ENCODE measurements around the gene OR52J3.
"Not testable (repeated sequence)": the region's sequence is repeated elsewhere in the genome, so short reads cannot be mapped to it uniquely, and the experiment has no call there.

Gene OR52J3

GRCh38 chr11:5046226-5046625 lies at the start of gene OR52J3:
Gene OR52J3 (plus strand): TSS chr11:5046526. CDS start chr11:5046526, 0 bp downstream.
- no peak for DNase-seq (ENCODE audit: low read depth in 4 of 4, low spot score in 1 of 4)

DNA sequence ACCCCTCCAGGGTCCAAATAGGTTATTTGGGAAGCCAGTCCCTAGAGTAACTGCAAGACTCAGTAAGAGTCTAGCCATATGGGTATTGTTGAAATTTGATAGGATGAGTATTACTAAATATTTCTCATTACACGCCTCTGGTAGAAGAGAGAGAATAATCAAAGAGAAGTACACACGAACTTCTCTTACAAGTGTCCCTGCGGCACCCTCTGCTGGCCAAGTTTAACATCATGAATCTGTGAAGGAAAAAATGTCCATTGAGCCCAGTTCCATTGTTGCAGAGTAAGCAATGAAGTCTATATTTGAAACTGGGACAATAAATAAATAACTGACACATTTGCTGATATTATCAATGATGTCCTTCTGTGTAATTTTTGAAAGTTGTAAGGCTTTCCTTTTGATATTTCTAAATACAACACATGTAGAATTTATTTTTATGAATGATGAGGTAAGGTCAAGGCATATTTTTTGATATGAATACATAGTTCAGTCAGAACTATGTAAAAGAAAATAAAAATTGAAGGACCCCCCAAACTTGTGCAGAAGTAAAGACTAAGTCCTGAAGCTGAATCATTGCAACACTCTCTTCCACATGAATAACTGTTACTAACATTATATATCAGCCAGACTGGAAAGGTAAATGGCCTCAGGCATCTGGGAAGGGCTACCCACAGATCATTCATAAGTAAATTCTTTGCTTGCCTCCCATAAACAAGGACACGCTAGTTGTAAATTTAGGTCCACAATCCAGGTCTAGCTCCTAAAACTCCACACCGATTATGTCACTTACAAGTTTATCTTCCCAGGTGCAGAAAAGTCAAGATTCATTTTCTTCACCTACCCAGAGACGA lies 41.7 kb upstream of the OR52J3 start:
- peak in 1 of 4 experiments; percentile 5 for DNase-seq (ENCODE audit: low read depth in 4 of 4, low spot score in 1 of 4)

- DNase-seq (ENCODE audit: low read depth in 4 of 4, low spot score in 1 of 4) = no peak
Measured at GRCh38 chr11:5007561-5007960, 38.8 kb upstream of the OR52J3 start.

GRCh38 chr11:5011254-5011653 lies 35.1 kb upstream of the OR52J3 start:
- DNase-seq (ENCODE audit: low read depth in 4 of 4, low spot score in 1 of 4) = no peak

GRCh38 chr11:5013012-5013411 lies 33.3 kb upstream of the OR52J3 start:
- DNase-seq (ENCODE audit: low read depth in 4 of 4, low spot score in 1 of 4) = no peak

- no peak for DNase-seq (ENCODE audit: low read depth in 4 of 4, low spot score in 1 of 4)
Measured at GRCh38 chr11:5021996-5022395, 24.3 kb upstream of the OR52J3 start.

- no peak for DNase-seq (ENCODE audit: low read depth in 4 of 4, low spot score in 1 of 4)
Measured at GRCh38 chr11:5036669-5037068, 9.7 kb upstream of the OR52J3 start.

DNA sequence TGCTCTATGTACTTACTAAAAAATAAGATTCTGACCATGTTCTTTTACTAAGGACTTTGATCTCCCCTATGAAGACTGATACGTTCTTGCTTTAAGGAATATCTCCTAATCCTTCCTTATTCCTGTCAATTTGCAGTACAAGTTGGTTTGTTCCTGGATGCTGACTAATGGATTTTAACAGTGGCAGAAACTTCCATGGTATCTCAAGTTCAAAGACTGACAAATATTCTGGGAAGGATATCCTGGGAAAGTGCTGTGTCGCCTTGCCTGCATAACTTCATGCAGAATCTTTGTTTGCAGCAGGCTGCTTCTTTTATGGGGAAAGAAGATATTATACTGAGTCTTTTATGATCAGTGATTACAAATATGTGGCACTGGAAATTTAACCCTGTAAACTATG lies 8.4 kb upstream of the OR52J3 start:
- no peak for DNase-seq (ENCODE audit: low read depth in 4 of 4, low spot score in 1 of 4)

DNA sequence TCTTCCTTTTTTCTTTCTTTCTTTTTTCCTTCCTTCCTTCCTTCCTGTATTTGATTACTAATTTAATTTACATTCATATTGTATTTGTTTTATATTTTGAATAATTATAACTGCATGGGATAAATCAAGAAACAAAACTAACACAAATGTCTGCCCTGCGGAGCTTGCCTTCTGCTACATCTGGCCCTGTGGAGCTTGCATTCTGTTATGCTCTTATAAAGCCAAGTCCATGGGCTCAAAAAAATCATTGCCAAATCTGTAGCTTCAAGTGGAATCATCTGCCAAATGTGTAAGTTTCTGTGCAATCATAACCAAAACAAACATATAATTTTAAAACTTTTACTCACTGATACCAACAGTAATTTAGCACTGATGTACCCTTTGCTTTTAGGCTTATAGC lies 8.0 kb upstream of the OR52J3 start:
- DNase-seq (ENCODE audit: low read depth in 4 of 4, low spot score in 1 of 4) = no peak

DNA sequence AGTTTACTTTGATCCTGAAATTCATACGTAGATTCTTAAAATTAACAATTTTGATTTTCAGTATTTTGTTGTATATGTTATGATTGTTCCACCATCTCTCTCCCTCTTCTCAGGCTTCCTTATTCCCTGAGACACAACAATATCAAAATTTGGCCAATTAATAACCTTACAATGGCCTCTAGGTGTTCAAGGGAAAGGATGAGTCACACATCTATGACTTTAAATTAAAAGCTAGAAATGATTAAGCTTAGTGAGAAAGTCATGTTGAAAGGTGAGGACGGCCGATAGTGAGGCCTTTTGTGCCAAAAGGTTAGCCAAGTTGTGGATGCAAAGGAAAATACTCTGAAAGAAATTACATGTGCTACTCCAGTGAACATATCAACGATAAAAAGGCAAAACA lies 5.5 kb upstream of the OR52J3 start:
- no peak for DNase-seq (ENCODE audit: low read depth in 4 of 4, low spot score in 1 of 4)

- no peak for DNase-seq (ENCODE audit: low read depth in 4 of 4, low spot score in 1 of 4)
Measured at GRCh38 chr11:5042091-5042490, 4.2 kb upstream of the OR52J3 start.

- DNase-seq (ENCODE audit: low read depth in 4 of 4, low spot score in 1 of 4) = no peak
Measured at GRCh38 chr11:5043380-5043779, 2.9 kb upstream of the OR52J3 start.

GRCh38 chr11:5046754-5047330 lies 516 bp downstream of the OR52J3 start:
- no peak for DNase-seq (ENCODE audit: low read depth in 4 of 4, low spot score in 1 of 4)

DNA sequence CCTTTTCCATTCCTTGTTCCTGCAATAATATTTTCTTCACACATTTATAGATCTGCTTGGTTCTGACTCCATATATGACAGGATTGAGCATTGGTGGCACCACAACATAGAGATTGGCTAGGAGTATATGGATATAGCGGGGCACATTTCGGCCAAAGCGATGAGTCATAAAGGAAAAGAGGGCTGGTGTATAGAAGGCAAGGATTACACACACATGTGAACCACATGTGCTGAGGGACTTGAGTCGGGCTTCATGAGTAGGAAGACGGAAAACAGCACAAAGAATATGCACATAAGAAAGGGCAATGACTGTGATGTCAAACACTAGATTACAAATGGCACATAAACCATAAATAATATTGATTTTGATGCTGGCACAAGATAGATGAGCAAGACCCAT lies 12.4 kb downstream of the OR52J3 start:
- not testable (repeated sequence) for DNase-seq (ENCODE audit: low read depth in 4 of 4, low spot score in 1 of 4)

DNA sequence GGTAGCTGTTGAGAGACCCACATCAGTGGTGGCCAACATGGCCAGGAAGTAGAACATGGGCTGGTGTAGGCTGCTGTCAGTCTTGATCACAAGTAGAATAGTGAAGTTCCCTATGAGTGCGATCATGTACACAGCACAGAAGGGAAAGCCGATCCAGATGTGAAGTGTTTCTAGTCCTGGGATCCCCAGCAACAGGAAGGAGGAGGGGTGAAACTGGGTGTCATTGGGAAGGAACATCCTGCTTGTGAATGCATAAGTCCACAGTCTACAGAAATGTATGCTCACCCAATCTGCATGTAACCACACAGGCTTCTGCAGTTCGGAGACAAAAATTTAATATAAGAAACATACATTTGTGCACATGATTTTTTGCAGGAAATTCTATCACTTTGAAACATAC lies 13.1 kb downstream of the OR52J3 start, which contains the start of gene OR52E2:
Gene OR52E2, minus strand, starts transcription at position 237 of the 400 bp plus-strand sequence. Its CDS starts 0 bp downstream, at position 237.
- DNase-seq (ENCODE audit: low read depth in 4 of 4, low spot score in 1 of 4) = no peak

DNA sequence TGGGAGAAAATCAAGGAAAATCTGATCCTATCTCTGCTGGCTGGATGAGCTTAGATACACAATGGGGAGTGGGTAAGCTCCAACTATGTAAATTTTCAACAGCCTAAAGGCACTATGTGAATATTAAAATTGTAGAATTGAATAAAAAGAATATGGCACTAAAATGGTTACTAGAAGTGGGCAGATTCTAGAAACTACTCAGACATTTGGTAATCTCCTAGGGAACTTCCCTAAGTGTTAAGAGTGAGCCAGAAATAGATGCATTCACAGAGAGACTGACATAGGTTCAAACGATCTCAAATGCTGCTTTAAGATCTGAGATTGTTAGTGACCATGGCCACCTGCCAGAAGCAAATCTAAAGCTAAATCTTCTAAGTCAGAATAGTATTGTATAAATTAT lies 18.7 kb downstream of the OR52J3 start:
- no peak for DNase-seq (ENCODE audit: low read depth in 4 of 4, low spot score in 1 of 4)

DNA sequence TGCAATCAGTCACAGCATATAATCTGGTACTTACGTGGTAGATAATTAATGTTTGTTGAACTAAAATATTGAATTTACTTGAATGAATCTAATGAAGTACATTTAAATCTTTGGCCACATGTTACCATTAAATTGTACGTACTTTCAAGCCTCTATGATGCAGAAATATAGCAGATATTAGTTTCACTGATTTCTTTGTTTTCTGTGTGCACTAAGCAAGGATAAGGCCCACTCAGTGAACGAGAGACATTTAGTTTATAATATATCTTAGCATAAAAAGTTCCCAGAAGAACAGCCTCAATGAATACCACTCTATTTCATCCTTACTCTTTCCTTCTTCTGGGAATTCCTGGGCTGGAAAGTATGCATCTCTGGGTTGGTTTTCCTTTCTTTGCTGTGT lies 22.9 kb downstream of the OR52J3 start, which contains the start of gene OR52E1:
Gene OR52E1, plus strand, starts transcription at position 301 of the 400 bp plus-strand sequence.
- DNase-seq (ENCODE audit: low read depth in 4 of 4, low spot score in 1 of 4) = no peak

- DNase-seq (ENCODE audit: low read depth in 4 of 4, low spot score in 1 of 4) = no peak
Measured at GRCh38 chr11:5071799-5072198, 25.5 kb downstream of the OR52J3 start.

GRCh38 chr11:5081405-5081804 lies 35.1 kb downstream of the OR52J3 start:
- no peak for DNase-seq (ENCODE audit: low read depth in 4 of 4, low spot score in 1 of 4)

- DNase-seq (ENCODE audit: low read depth in 4 of 4, low spot score in 1 of 4) = no peak
Measured at GRCh38 chr11:5083602-5084001, 37.3 kb downstream of the OR52J3 start.

DNA sequence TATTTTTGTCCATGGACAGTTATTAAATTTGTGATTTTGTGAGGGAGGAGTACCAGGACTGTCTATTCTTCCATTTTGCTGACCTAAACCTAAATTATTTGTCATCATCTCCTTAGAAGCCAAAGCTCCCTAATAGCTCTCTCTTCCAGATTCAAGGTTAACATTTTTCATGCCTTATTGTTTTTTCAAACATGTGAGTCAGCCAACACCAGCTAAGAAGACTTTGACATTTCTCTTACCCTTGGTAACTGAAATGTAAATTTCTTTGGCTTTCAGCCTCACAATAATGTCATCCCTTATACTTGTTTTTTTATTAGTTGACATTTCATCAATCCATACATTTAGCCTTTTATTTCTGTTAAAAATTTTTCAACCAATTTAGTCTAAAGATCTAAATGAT lies 42.2 kb downstream of the OR52J3 start:
- DNase-seq (ENCODE audit: low read depth in 4 of 4, low spot score in 1 of 4) = no peak

DNA sequence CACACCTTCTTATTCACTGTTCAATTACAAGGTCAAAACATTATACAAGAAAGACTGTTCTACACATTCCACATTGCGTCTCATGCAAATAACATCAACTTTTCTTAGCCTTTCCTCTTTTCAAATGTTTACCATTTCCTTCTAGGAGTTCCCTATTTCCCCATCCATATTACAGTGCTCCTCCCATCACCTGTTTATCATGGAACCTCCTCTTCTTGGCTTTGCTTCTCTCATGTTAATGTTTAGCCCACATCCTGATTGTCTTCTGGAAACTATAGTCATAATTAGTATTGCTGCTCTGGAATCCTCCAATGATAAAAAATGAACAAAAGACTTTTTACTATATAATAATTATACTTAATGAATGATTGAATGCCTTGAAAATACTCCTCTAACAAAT lies 44.3 kb downstream of the OR52J3 start:
- DNase-seq (ENCODE audit: low read depth in 4 of 4, low spot score in 1 of 4) = no peak

Measured in stimulated activated CD4-positive, alpha-beta T cell treated with anti-CD3 and anti-CD28 coated beads, Interleukin-1b, Interleukin-23, amount 100 ng/mL, for 24 hours (primary cell).